GM19324 (cell line): Measurements from ENCODE around the gene LSMEM2.
"Not testable (repeated sequence)": the region's sequence is repeated elsewhere in the genome, so short reads cannot be mapped to it uniquely, and the experiment has no call there.

Source experiments
- ATAC-seq: cut with Tn5 transposase; IDR thresholded peaks from one replicate; pipeline ENCODE4 v1.9.1; 2021; ENCODE audit warnings: mild to moderate bottlenecking, moderate library complexity; ENCODE audit not compliant: unreplicated experiment, low FRiP score

Gene LSMEM2

DNA sequence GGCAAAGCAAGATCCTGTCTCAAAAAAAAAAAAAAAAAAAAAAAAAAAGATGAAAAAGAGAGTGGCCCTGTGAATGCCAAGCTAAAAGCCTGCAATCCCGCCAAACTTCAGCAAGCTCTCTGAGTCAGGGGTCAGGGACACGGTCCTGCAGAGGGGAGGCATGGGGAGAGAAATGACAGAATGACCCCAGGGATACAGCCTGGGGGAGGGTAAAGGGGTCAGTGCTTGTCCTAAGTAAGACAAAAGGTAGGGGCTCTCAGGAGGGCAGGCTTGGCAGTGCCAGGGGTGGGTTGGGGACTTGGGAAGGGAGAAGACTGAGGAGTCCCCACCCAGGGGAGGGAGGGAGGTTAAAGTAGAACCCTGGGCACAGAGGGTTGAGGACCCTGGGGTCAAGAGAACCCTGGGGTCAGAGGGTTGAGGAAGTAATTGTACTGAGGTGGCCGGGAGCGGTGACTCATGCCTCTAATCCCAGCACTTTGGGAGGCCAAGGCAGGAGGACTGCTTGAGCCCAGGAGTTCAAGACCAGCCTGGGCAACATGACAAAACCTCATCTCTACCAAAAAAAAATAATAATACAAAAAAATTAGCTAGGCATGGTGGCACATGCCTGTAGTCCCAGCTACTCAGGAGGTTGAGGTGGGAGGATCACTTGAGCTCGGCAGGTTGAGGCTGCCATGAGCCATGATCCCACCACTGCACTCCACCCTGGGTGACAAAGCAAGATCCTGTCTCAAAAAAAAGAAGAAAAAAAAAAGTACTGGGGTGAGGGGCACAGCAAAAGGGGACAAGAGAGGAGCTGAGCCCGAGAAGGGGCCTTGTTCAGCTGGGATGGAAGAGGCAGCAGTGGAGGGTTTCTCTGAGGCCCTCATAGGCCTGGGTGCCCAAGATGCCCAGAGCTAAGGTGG, 15.2 kb upstream of the LSMEM2 start:
- no peak for ATAC-seq

GRCh38 chr3:50264383-50264963, 14.4 kb upstream of the LSMEM2 start:
- no peak for ATAC-seq

DNA sequence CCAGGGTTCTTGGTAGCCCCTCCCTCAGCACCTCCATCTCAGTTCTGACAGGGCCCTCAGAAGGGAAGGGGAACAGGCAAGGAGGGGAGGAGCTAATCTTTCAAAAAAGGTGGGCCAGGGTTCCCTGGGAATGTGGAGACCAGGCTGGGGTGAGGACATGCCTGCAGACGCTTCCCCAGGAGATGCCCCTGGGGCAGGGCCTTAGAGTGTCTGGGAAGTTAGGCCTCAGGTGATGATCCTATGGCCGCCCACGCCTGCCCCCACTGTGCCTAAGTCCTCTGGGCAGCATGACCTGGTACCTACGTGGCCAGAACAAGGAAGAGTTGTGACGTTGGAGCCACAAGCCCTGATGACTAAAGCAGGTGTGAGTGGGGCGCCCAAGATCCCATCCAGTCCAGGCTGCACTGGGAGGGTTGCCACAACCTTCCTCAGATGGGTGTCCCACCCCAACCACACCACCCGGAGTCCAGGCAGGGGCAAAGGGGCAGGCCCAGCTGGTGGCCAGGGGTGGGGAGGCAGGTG, 13.9 kb upstream of the LSMEM2 start:
- ATAC-seq = no peak

DNA sequence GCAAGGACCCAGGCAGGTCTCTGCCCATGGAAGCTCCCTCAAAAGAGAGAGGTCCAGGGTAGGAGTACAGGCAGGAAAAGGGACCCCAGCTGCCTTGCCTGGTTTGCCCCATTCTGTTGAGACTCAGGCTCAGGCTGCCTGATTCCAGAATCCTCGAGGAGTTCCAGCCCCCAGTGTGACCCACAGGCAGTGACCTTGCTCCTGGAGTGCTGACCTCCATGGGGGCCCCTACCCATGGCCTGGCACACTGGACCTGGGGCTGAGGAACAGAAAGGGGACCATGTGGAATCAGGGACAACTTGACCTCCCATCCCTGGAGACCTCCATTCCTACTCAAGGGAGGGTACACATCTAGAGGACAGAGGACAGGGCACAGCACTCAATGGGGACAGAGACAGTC, 13.3 kb upstream of the LSMEM2 start:
- no peak for ATAC-seq

GRCh38 chr3:50266017-50266416, 12.9 kb upstream of the LSMEM2 start:
- no peak for ATAC-seq

- no peak for ATAC-seq
Observed at GRCh38 chr3:50266836-50267235, 12.1 kb upstream of the LSMEM2 start.

DNA sequence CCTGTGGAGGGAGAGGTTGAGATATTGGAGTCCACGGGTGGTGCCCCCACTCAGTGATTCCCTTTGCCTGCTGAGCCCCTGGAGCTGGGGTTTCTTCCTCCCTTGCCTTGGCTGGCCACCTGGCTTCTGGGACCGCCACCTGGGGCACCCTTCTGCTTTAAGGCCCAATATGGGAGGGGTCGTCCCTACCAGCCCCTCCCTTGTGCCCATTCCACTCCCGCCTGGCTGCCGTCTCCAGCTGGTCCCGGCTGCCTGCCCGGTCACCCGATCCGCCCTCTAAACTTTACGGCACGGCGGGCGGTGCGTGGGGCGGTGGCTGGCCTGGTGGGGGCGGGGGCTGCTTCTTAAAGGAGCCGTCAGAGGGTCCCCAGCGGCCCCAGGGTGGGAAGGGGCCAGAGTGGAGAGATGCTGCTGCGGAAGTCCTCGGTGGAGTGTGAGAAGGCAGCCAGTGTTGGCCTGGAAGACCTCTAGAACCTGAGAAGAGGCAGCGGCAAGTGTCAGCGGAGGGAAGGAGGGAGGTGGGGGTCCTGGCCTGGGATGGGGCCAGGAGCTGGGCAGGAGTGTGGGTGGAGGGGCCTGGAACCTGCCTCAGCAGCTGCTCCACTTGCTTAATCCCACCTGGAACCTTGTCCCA, 11.5 kb upstream of the LSMEM2 start:
- no peak for ATAC-seq

DNA sequence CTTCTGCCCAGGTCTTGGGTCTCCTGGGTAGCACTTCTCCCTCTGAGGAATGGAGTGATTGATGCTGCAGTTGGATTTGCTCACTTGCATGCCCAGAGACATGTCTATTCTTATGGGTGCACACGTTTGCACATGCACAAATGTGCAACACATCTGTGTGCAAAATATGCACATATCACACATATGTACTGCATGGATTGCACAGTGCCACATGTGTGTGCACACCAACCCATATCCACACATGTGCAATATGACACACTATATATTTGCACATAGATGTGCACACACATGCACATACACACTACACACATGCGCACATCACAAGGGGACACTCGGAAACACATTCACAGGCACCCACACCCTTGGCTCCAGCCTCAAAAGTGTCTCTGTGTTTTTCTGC, 10.6 kb upstream of the LSMEM2 start:
- ATAC-seq = no peak

GRCh38 chr3:50268703-50269451, 10.0 kb upstream of the LSMEM2 start, which contains the start of gene SEMA3B:
SEMA3B (plus strand) TSS chr3:50269147; CDS start chr3:50269241, 94 bp downstream.
- no peak for ATAC-seq

- no peak for ATAC-seq
Observed at GRCh38 chr3:50269460-50269859, 9.4 kb upstream of the LSMEM2 start.

DNA sequence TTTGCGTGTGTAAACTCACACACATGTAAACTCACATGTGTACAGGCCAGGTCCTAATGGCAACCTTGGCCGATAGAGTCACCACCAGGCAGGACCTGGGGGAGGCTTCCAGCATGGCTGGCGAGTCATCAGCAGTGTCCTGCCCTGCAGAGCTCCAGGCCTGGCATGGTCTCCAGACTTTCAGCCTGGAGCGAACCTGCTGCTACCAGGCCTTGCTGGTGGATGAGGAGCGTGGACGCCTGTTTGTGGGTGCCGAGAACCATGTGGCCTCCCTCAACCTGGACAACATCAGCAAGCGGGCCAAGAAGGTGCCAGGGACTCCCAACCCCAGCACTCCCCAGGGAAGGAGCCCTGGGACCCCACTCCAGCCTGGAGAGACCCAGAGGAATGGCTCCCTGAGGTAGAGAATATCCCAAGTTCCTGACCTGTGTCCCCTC, 8.9 kb upstream of the LSMEM2 start:
- no peak for ATAC-seq

- ATAC-seq = no peak
Observed at GRCh38 chr3:50270422-50271224, 8.3 kb upstream of the LSMEM2 start.

GRCh38 chr3:50271314-50271936, 7.5 kb upstream of the LSMEM2 start:
- no peak for ATAC-seq

DNA sequence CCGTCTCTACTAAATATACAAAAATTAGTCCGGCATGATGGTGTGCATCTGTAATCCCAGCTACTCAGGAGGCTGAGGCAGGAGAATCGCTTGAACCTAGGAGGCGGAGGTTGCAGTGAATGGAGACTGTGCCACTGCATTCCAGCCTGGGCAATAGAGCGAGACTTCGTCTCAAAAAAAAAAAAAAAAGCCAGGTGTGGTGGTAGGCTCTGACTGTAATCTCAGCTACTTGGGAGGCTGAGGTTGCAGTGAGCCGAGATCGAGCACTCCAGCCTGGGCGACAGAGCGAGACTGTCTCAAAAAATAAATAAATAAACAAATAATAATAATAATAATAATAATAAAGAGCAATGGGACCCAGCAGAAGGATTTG, 6.4 kb upstream of the LSMEM2 start:
- ATAC-seq = not testable (repeated sequence)

GRCh38 chr3:50272911-50273688, 5.8 kb upstream of the LSMEM2 start:
- peak; percentile 47 for ATAC-seq

DNA sequence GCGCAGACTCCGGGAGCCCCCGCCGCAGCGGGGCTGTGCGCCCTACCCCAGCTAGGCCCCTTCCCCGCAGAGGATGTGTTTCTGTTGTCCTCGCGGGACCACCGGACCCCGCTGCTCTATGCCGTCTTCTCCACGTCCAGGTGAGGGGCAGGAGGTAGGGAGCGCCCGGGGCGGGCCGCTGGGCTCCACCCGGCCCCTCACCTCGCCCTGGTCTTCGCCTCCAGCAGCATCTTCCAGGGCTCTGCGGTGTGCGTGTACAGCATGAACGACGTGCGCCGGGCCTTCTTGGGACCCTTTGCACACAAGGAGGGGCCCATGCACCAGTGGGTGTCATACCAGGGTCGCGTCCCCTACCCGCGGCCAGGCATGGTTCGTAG, 5.2 kb upstream of the LSMEM2 start:
- no peak for ATAC-seq

DNA sequence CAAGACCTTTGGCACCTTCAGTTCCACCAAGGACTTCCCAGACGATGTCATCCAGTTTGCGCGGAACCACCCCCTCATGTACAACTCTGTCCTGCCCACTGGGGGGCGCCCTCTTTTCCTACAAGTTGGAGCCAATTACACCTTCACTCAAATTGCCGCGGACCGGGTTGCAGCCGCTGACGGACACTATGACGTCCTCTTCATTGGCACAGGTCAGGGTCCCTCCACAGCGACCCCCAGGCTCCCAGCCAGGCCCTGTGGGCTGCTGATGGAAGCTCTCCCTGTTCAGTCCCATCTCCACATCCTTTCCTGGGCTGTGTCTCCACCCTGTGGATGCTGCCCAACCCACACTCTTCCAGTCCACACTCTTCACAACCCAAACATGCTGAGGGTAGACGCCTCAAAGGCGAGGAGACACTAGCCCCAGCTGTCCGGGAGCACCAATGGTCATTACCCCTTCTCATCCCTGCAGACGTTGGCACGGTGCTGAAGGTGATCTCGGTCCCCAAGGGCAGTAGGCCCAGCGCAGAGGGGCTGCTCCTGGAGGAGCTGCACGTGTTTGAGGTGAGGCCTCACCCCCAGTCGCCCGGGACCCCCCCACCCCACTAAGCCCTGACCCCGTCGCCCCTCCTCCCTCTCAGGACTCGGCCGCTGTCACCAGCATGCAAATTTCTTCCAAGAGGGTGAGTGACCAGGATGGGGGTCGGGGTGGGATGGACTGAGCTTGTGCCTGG, 4.3 kb upstream of the LSMEM2 start:
- no peak for ATAC-seq
